ENCODE results near the gene APOOL.
"Not testable (repeated sequence)": the region's sequence is repeated elsewhere in the genome, so short reads cannot be mapped to it uniquely, and the experiment has no call there.

The APOOL gene, protein sequence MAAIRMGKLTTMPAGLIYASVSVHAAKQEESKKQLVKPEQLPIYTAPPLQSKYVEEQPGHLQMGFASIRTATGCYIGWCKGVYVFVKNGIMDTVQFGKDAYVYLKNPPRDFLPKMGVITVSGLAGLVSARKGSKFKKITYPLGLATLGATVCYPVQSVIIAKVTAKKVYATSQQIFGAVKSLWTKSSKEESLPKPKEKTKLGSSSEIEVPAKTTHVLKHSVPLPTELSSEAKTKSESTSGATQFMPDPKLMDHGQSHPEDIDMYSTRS

DNA sequence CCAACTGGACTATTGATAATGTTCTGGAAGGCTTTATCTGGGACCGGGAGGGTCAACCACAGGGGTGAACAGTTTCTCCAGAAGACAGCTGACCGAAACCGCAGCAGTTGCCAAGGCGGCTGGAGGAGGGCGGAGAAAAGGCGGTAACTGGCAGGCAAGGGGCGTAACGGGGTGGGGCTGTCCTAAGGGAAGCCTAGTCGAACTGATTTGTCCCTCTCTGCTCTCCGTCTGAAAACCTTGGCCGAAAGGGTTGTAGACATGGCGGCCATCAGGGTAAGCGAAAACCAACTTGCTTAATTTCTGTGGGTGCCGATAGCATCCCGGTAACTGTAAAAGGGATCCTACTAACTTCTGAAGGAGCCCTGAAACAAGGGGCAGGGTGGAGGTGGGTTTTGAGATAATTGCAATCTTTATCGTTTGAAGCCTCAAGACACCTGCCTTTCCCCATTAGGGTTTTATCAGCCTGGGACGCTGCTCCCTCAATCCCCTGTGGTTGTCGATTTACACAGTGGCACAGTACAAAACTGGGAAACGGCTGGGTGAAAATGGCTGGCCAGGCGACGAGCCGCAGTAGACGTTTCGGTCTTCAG is at the start of gene APOOL:
Gene APOOL, plus strand, starts transcription at position 223 of the 590 bp plus-strand sequence. Its CDS starts 36 bp downstream, at position 259.
- DNase-seq (ENCODE audit: low spot score) (peak; percentile 77), FAIRE-seq (peak; percentile 87)

DNA sequence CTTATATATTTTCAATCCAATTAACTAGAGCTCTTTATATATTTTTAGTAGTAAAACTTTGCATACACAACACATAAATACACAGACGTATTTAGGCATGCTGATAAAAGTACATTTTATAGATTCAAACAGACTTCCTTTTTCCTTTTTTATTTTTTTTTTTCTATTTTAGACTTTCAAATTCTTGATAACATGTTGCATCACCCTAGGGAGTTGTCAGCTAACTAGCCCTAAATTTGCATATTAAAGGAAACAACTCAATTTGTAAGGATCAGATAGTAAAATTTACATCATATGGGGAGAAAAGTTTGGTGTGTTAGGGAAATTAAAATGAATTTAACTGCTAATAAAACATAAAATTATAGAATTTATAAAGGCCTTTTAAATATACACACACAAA is 47.4 kb upstream of the APOOL start:
- DNase-seq (ENCODE audit: low spot score) (no peak), FAIRE-seq (no peak)

DNA sequence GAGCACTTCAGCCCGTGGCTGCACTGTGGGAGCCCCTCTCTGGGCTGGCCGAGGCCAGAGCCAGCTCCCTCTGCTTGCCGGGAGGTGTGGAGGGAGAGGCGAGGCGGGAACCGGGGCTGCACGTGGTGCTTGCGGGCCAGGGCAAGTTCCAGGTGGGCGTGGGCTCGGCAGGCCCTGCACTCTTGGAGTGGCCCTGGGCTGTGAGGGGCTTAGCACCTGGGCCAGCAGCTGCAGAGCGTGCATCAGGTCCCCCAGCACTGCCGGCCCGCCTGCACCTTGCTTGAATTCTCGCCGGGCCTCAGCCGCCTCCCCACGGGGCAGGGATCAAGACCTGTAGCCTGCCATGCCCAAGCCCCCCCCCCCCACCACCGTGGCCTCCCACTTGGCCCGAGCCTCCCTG is 28.9 kb upstream of the APOOL start:
- no peak for FAIRE-seq
- DNase-seq (ENCODE audit: low spot score): no peak

- not testable (repeated sequence) for DNase-seq (ENCODE audit: low spot score); FAIRE-seq
These were observed 11.9 kb upstream of the APOOL start for GRCh38 chrX:84991739-84992138.

DNA sequence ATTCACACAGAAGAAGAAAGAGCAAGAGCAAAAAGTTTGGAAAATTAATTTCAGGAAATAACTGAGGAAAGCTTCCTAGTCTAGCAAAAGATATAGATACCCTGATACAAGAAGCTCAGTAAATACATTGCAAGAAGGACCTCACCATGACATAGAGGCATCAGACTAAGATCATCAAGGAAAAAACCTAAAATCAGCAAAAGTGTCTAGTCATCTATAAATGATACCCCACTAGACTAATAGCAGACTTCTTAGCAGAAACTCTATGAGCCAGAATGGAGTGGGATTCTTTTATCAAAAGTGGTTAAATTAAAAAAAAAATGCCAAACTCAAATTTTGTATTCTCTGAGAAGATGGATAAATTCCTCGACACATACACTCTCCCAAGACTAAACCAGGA is 10.5 kb upstream of the APOOL start:
- DNase-seq (ENCODE audit: low spot score) (no peak), FAIRE-seq (no peak)

DNA sequence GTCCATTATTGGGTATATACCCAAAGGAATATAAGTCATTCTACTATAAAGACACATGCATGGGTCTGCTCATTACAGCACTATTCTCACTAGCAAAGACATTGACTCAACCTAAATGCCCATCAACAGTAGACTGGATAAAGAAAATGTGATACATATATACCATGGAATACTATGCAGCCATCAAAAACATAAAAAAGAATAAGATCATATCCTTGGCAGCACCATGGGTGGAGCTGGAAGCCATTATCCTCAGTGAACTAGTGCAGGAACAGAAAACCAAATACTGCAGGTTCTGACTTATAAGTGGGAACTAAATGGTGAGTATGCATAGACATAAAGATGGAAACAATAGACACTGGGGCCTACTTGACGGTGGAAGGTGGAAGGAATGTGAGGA is 2.3 kb upstream of the APOOL start:
- no peak for DNase-seq (ENCODE audit: low spot score)
- no peak for FAIRE-seq

- DNase-seq (ENCODE audit: low spot score) (no peak), FAIRE-seq (no peak)
These were observed 578 bp downstream of the APOOL start for GRCh38 chrX:85004255-85004654.

- FAIRE-seq (no peak), DNase-seq (ENCODE audit: low spot score) (no peak)
These were observed 8.4 kb downstream of the APOOL start for GRCh38 chrX:85012098-85012497.

GRCh38 chrX:85015351-85015750 is 11.7 kb downstream of the APOOL start:
- not testable (repeated sequence) for DNase-seq (ENCODE audit: low spot score); FAIRE-seq

GRCh38 chrX:85017721-85018120 is 14.0 kb downstream of the APOOL start:
- DNase-seq (ENCODE audit: low spot score) (no peak), FAIRE-seq (no peak)

DNA sequence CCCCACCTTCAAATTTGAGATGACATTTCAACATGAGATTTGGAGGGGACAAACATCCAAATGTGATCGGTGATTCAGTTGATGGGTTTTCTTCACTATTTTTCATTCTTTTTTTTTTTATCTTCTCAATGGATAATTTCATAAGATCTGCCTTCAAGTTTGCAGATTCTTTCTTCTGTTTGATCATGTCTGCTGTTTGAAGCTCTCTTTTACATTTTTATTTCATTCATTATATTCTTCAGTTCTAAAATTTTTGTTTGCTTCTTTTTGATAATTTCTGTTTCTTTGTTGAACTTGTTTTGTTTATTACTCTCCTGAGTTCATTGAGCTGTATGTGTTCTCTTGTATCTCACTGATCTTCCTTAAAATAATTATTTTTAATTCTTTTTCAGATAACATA is 14.8 kb downstream of the APOOL start:
- no peak for FAIRE-seq

DNA sequence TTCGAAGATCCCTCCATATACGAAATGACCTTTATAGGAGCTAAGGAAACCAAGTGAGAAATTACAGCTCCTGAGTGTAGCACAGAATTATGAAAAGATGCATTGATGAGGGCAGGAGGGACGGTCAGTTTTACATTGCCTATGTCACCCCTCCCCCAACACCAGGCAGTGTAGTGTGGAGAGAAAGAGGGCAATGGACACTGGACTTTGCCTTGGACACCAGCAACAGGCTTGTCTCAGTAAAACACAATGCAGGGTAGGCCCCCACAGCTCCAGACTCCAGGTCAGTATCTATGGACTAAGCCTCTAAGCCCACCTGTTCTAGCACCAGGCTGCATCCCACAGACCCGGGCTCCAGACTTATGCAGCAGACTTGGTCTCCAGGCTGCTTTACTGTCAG is 16.5 kb downstream of the APOOL start:
- FAIRE-seq (no peak), DNase-seq (ENCODE audit: low spot score) (no peak)

More for the DNA sequence above, 14.8 kb downstream of the APOOL start:
- no peak for DNase-seq (ENCODE audit: low spot score)

- FAIRE-seq (no peak), DNase-seq (ENCODE audit: low spot score) (peak; percentile 4)
These were observed 20.4 kb downstream of the APOOL start for GRCh38 chrX:85024044-85024443.

GRCh38 chrX:85024562-85024961 is 20.9 kb downstream of the APOOL start:
- no peak for DNase-seq (ENCODE audit: low spot score)
- no peak for FAIRE-seq

- DNase-seq (ENCODE audit: low spot score) (no peak), FAIRE-seq (no peak)
These were observed 22.5 kb downstream of the APOOL start for GRCh38 chrX:85026170-85026569.

DNA sequence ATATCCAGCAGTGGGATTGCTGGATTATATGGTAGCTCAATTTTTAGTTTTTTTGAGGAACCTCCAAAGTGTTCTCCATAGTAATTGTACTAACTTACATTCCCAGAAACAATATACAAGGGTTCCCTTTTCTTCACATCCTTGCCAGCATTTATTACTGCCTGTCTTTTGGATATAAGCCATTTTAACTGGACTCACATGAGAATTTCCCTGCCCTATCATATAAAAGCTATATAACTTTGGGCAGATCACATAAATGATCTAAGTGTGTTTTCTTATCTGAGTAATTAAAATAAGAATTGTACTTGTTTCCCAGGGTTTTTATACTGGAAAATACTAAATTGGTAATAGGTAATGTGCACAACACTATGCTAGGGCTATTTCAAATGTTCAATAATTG is 25.4 kb downstream of the APOOL start:
- FAIRE-seq: no peak
- DNase-seq (ENCODE audit: low spot score): no peak

DNA sequence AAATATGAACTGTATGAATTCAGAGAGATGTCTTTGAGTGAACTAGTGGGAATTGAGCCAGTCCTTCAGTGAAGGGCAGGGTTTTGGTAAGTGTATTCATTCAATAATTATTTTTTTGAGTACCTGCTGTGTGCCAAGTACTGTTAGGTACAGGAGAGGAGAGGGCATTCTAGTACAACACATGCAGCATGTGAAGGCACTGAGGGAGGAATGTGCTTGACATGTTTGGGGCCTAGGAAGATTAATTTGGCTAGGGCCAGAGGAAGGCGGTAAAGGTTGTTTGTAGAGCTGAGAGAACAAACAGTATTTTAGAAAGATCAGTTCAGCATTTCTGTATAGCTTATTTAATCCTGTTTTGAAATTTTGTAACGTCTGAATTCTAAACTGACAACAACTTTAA is 27.8 kb downstream of the APOOL start:
- FAIRE-seq (no peak), DNase-seq (ENCODE audit: low spot score) (no peak)

DNA sequence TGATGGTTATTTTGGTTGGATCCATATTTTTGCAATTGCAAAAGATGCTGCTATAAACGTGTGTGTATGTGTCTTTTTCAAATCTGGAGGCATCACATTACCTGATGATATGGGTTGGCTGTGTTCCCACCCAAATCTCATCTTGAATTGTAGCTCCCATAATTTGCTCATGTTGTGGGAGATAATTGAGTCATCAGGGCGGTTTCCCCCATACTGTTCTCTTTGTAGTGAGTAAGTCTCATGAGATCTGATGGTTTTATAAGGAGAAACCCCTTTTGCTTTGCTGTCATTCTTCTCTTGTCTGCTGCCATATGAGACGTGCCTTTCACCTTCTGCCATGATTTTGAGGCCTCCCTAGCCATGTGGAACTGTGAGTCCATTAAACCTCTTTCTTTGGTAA is 33.4 kb downstream of the APOOL start:
- DNase-seq (ENCODE audit: low spot score) (no peak), FAIRE-seq (no peak)

DNA sequence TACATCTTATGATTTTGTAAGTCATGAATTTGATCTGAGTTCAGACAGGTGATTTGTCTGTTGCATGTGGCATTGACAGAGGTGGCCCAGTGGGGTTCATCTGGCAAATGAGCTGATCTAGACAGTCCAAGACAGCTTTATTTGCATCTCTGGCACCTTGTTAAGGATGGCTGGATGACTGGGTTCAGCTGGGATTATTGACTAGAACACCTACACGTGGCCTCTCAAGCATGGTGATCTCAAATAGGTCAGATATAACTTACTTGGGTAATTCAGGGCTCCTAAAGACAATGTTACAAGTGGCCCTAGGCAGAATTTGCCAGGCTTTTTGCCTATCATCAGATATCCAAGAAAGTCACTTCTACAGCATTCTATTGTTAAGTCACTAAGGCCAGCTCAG is 48.0 kb downstream of the APOOL start:
- DNase-seq (ENCODE audit: low spot score) (no peak), FAIRE-seq (no peak)

DNA sequence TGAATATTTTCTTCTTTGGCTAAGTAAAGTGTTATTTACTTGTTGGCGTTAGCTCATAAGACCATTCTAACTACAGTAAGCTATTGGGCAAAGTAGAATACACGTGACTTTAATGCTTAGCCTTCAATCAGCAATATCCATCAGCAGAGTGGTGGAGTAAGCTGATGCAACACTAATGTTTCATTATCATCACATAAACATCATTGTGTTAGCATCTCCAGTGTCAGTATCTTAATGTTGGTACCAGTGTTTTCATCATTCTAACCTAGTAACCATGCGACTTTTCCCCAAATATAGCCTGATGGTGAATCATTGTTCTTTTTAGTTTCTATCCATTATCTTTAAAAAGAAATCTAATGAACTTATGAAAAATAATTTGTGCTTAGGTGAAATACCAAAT is 48.5 kb downstream of the APOOL start:
- no peak for FAIRE-seq
- peak; percentile 9 for DNase-seq (ENCODE audit: low spot score)

DNA sequence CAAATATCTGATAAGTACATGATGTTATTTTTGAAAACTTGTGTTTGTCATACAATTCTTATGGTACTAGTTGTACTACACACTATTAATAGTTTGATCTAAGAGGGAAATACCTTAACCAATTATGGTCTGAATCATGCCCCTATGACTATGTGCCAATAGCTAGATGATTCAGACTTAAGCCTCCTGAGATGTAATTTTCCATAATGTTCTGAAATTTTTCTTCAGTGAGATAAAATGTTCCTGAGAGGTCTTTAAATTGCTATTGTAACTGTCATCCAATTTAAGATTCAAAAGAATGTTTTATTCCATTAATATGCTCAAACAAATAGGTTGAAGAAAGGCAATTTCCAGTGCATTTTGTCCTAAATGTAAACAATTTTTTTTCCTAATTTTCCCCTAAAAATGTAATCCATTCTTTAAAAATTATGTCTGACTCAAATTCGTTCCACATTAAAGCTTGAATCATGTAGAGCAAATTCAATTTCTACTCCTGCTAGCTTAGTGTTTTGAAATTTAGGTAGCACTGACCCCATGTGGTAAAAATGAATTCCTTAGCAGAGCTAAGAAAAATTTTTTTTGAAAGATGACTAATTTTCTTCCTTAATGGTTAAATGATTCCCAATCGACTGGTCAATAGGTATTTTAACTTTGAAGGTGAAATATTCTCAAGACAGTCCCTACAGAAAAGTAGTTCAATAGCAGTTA is 49.1 kb downstream of the APOOL start:
- peak; percentile 70 for FAIRE-seq
- peak; percentile 57 for DNase-seq (ENCODE audit: low spot score)

GRCh38 chrX:85065512-85066198 is 62.0 kb downstream of the APOOL start:
- FAIRE-seq: no peak
- DNase-seq (ENCODE audit: low spot score): no peak
